MCF 10A (cell line): Measurements from ENCODE around the gene SMC1A. TPM values are rescaled to one million over a fixed set of nuclear protein-coding genes. Genes with fewer than 3 reads are reported as not detected.

ENCODE experiments used
- BruUV-seq: library from RNA; stranded (reverse); fragments of 400-500 nt; replicated peaks from 2 replicates; lab custom pipeline; 2021; lab: Mats Ljungman, UMichigan
- CTCF ChIA-PET: fragments of 300-600 bp; sonication (Branson Sonifier 250); formaldehyde crosslinking; extraction: SDS; loops from one replicate; lab custom pipeline; 2021; ENCODE audit warnings: antibody characterized with exemption, inconsistent platforms; lab: Yijun Ruan, JAX
- POLR2A ChIA-PET: fragments of 300-600, 350-650 bp; sonication (Branson Sonifier 250); formaldehyde crosslinking; extraction: SDS; loops from one replicate; lab custom pipeline; 2020; ENCODE audit warnings: antibody characterized with exemption, inconsistent platforms; lab: Yijun Ruan, JAX
- DNase-seq: peaks from one replicate; pipeline ENCODE4 v3.0.0-alpha.2; 2018; ENCODE audit not compliant: unreplicated experiment
- H3K27ac Mint-ChIP-seq: one replicate; pipeline ENCODE4 v1.8.0; 2022; ENCODE audit warnings: mild to moderate bottlenecking, low read depth, mixed read lengths; ENCODE audit not compliant: unreplicated experiment
- H3K27me3 Mint-ChIP-seq: one replicate; pipeline ENCODE4 v1.8.0; 2022; ENCODE audit warnings: mixed read lengths; ENCODE audit not compliant: insufficient read depth, unreplicated experiment
- H3K36me3 Mint-ChIP-seq: one replicate; pipeline ENCODE4 v1.8.0; 2022; ENCODE audit warnings: mild to moderate bottlenecking, moderate library complexity, mixed read lengths; ENCODE audit not compliant: insufficient read depth, unreplicated experiment
- H3K4me1 Mint-ChIP-seq: one replicate; pipeline ENCODE4 v1.8.0; 2022; ENCODE audit warnings: mixed read lengths; ENCODE audit not compliant: insufficient read depth, unreplicated experiment
- H3K4me3 Mint-ChIP-seq: one replicate; pipeline ENCODE4 v1.8.0; 2022; ENCODE audit warnings: mild to moderate bottlenecking, moderate library complexity, mixed read lengths; ENCODE audit not compliant: unreplicated experiment
- H3K9me3 Mint-ChIP-seq: one replicate; pipeline ENCODE4 v1.8.0; 2022; ENCODE audit warnings: mixed read lengths; ENCODE audit not compliant: unreplicated experiment
- intact Hi-C: fragments of 100-400 bp; cut with micrococcal nuclease; formaldehyde crosslinking; loops from 2 replicates; pipeline ENCODE4 v1.14.1; 2022
- total RNA-seq: library from RNA; stranded (reverse); gene quantifications from 2 replicates; pipeline ENCODE4 v1.2.3, GENCODE V29; 2022
- TF ChIP-seq, protein P1 (sequence below): fragments of 200-600 bp; IDR thresholded peaks from one replicate; pipeline ENCODE4 v1.8.0; 2022; ENCODE audit warnings: antibody characterized with exemption, mild to moderate bottlenecking; ENCODE audit not compliant: unreplicated experiment

Gene SMC1A
- total RNA-seq, 1 experiment from 2014 or later, result 89.6 TPM

DNA sequence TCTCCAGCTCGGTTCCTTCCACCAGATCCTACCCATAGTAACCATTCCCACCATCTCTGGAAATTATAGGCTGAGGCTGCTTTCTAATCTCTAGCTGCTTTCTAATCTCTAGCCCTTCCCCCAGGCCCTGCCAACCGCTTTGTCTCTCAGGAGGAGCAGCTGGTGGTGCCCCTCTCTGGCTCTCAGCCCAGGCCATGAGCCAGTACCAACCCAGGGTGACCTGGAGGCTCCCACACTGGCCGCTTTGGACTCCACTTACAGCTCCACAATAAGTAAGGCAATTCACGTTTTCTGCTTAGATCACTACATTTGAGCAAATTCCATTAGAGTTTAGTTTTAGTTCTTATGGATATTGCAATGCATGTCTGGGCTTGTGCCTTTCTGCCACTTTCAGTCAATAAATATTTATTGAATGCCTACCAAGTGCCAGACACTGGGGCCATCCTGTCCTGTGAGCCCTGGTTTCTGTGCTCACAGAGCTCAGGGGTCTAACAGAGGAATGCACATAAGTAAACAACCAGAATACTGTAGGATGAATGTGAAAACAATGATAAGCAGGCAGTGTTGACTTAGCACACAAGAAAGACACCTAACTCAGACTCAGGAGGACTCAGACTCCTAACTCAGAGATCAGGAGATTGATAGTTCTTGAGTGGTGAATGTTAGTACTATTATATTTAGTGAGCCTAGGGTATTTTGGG is 38.9 kb downstream of the SMC1A start:
- Mint-ChIP-seq H3K36me3 (peaks cover 58% of the 10 kb centered on the region), H3K4me3 (no peak overlapping the region), H3K27me3 (no peaks in the 10 kb centered on the region), H3K4me1 (no peaks in the 10 kb centered on the region), H3K9me3 (no peaks in the 10 kb centered on the region), H3K27ac (peak overlapping the region; percentile 20)
- ChIA-PET CTCF (interaction anchor here (0.8 to 1.8 kb wide), 4 partner anchors 19 to 98 kb away, joined by 3 to 7 read pairs (median 3); no protein-coding TSS in a partner anchor), POLR2A (interaction anchor here (0.6 to 1.1 kb wide), 2 partner anchors 12 to 158 kb away, joined by 3 read pairs; partner anchors contain the start of gene KDM5C)
- TF ChIP-seq, protein P1, sequence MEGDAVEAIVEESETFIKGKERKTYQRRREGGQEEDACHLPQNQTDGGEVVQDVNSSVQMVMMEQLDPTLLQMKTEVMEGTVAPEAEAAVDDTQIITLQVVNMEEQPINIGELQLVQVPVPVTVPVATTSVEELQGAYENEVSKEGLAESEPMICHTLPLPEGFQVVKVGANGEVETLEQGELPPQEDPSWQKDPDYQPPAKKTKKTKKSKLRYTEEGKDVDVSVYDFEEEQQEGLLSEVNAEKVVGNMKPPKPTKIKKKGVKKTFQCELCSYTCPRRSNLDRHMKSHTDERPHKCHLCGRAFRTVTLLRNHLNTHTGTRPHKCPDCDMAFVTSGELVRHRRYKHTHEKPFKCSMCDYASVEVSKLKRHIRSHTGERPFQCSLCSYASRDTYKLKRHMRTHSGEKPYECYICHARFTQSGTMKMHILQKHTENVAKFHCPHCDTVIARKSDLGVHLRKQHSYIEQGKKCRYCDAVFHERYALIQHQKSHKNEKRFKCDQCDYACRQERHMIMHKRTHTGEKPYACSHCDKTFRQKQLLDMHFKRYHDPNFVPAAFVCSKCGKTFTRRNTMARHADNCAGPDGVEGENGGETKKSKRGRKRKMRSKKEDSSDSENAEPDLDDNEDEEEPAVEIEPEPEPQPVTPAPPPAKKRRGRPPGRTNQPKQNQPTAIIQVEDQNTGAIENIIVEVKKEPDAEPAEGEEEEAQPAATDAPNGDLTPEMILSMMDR, result no peak
- intact Hi-C loops, result no loop called here
- no peak for DNase-seq
- BruUV-seq, result no TSS peak

DNA sequence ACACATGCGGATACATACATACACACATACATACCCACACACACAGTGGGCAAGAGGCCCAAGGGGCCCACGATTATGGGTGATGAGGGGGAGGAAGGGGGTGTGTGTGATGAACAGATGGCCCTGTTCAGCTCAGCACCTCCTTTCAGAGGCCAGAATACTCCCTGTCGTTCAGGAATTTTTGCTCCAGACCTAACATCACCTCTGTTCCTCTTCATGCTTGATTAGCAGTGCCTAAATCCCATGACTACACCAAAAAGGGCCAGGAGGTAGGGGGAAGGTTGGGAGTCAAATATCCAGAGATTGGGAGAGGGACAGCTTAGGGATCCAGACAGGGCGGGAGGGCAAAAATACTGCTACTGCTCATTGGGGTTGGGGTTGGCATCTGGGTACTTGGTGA is 42.7 kb downstream of the SMC1A start:
- H3K27ac Mint-ChIP-seq, result no peak overlapping the region
- no TSS peak for BruUV-seq

DNA sequence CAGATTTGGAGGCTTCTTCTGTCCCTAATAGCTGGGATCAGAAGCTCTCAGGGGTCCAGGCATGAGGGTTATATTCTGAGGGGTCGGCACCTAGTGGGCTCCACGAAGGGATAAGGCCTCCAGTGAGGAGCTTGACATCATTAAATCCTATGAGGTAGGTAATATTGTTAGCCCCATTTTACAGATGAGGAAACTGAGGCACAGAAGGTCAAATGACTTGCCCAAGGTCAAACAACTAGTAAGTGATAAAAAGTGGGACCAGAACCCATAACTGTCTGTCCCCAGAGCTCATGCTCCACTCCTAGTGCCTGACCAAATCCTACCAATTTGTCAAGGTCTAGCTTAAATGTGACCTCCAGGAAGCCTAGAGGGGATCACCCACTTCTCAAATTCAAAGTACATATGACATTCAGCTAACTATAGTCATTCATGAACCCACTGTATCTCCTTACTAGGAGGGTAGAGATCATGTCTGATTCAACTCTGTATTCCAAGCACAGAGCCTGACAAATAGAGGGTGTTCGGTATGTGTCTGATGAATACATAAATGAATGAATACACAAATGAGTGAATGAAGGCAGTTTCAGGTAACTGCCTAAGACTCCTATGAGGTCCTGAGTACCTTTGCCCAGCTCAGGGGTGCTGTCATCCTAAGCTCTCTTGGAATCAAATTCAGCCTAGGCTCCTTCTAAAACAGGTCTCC is 43.3 kb downstream of the SMC1A start:
- DNase-seq, result no peak
- ChIA-PET CTCF (interaction anchor here (0.7 to 2.1 kb wide), 5 partner anchors 49 to 615 kb away, joined by 3 to 9 read pairs (median 3); no protein-coding TSS in a partner anchor), POLR2A (no interaction called here)
- TF ChIP-seq, protein P1, result no peak
- Mint-ChIP-seq H3K27me3 (no peaks in the 10 kb centered on the region), H3K4me3 (no peak overlapping the region), H3K9me3 (no peaks in the 10 kb centered on the region), H3K27ac (no peak overlapping the region), H3K36me3 (peaks cover 36% of the 10 kb centered on the region), H3K4me1 (no peaks in the 10 kb centered on the region)
- no TSS peak for BruUV-seq
- intact Hi-C loops, result no loop called here

More for the DNA sequence above, 42.7 kb downstream of the SMC1A start:
- TF ChIP-seq, protein P1, result no peak
- Mint-ChIP-seq H3K9me3 (no peaks in the 10 kb centered on the region), H3K4me3 (no peak overlapping the region), H3K4me1 (no peaks in the 10 kb centered on the region), H3K36me3 (peaks cover 42% of the 10 kb centered on the region), H3K27me3 (no peaks in the 10 kb centered on the region)
- no peak for DNase-seq
- ChIA-PET CTCF (interaction anchor here (1.3 to 2.1 kb wide), 2 partner anchors 62 to 309 kb away, joined by 3 to 9 read pairs; no protein-coding TSS in a partner anchor), POLR2A (no interaction called here)
- intact Hi-C loops, result no loop called here

DNA sequence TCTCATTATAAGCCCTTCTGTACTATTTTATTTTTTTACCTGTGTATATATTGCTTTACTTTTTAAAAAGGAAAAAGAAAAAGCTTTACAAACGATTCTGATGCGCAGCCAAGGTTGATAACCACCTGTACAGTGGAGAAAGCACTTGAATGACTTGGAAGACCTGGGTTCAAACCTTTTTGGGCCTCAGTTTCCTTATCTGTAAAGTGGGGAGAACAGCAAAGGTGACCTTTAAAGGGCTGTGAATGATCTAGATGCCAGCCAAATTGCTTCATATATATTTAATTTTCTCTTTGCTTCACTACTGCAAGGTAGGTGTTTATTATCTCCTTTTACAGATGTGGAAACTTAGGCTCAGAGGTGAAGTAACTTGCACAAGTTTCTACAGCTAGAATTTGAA is 45.0 kb downstream of the SMC1A start:
- intact Hi-C loops, result no loop called here
- Mint-ChIP-seq H3K4me1 (no peaks in the 10 kb centered on the region), H3K9me3 (no peaks in the 10 kb centered on the region), H3K4me3 (no peak overlapping the region), H3K36me3 (peaks cover 22% of the 10 kb centered on the region), H3K27me3 (no peaks in the 10 kb centered on the region), H3K27ac (no peak overlapping the region)
- ChIA-PET POLR2A (interaction anchor here (0.7 kb wide), 1 partner anchor 146 kb away, joined by 3 read pairs; no protein-coding TSS in a partner anchor), CTCF (interaction anchor here (0.6 to 1.1 kb wide), 3 partner anchors 56 to 307 kb away, joined by 3 to 4 read pairs (median 3); no protein-coding TSS in a partner anchor)
- no peak for DNase-seq
- no TSS peak for BruUV-seq
- TF ChIP-seq, protein P1, result no peak
